ENCODE results near the gene PRSS56.

PRSS56 gene

DNA sequence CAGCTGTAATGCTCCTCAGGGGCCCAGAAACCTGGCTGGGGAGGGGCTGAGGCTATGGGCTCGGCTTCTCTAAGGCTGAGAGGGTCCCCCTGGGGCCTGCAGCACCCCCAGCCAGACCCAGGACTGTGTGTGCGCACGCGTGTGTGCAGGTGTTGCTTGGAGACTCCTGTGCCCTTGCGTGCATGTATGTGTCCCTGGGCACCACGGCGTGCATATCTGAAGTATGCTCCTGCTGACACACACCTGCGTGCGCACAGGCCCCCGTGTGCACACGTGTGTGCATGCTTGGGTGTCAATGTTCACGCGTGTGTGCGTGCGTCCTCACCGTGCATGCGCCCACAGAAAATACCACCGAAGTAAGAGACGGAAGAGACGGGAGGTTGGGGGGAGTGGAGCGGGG is 17.7 kb upstream of the PRSS56 start:
- DNase-seq (ENCODE audit: low read depth in 2 of 2), result no peak

- DNase-seq (ENCODE audit: low read depth in 2 of 2), result peak in 1 of 2 donors; percentile 25
Measured at GRCh38 chr2:232502911-232503808, 17.0 kb upstream of the PRSS56 start.

DNA sequence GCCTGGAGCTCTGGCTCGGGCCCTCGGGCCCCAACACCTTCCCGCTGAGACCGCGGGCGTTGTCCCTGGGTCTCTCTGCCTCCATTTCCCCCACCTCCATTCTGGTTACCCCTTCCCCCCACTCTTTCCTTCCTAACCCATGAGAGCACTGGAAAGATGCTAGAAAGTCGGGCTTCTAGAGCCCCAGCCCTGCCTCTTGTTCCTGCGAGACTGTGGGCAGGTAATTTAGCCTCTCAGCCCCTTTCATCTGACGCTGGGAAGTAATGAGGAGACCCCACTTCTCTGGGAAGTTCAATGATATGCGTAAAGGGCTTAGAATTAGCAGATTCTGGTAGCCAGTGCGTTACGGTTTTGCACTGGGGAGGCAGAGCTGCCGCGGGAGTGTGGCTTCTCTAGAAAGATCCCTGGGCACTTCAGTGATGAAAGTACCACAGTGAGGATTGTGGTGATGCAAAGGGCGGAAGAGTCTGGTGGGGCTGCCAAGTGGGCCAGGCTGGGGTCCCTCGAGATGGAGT is 16.3 kb upstream of the PRSS56 start:
- DNase-seq (ENCODE audit: low read depth in 2 of 2), result no peak

DNA sequence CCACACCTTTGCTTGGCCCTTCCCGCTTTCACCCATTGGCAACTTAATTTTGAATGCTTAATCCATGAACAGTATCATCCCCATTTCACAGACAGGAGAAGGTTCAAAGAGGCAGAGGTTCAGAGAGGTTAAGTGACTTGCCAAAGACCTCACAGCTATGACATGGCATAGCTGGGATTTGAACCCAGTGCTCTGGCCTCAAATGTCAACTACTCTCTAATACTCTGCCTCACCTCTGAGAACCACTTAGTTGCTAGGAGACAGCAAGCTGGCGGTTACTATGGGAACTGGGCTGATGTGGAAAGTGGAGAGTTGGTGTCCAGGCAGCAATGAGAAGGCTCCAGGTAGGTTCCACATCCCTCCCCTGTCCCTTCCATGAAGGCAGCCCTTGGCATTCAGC is 15.8 kb upstream of the PRSS56 start:
- no peak for DNase-seq (ENCODE audit: low read depth in 2 of 2)

GRCh38 chr2:232505856-232506255 is 14.3 kb upstream of the PRSS56 start:
- no peak for DNase-seq (ENCODE audit: low read depth in 2 of 2)

DNA sequence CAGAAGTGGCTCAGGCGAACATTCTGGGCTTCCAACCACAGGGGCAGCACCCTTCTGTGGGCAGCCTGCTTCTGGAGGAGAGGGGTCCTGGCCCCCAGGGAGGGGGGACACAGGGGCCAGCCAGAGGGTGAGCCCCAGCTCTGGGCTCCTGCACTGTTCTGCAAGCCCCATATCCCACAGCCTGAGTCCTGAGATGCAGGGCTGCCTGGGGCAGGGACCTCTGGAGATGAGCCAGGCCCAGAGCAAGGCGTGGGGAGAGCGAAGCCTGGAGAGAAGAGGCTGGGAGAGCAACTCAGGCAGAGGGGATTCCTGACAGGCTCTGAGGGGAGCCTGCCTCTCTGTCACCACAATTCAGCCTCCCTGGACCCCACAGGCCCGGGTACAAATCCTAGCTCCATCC is 13.5 kb upstream of the PRSS56 start:
- DNase-seq (ENCODE audit: low read depth in 2 of 2), result no peak

GRCh38 chr2:232508251-232508650 is 11.9 kb upstream of the PRSS56 start:
- no peak for DNase-seq (ENCODE audit: low read depth in 2 of 2)

DNA sequence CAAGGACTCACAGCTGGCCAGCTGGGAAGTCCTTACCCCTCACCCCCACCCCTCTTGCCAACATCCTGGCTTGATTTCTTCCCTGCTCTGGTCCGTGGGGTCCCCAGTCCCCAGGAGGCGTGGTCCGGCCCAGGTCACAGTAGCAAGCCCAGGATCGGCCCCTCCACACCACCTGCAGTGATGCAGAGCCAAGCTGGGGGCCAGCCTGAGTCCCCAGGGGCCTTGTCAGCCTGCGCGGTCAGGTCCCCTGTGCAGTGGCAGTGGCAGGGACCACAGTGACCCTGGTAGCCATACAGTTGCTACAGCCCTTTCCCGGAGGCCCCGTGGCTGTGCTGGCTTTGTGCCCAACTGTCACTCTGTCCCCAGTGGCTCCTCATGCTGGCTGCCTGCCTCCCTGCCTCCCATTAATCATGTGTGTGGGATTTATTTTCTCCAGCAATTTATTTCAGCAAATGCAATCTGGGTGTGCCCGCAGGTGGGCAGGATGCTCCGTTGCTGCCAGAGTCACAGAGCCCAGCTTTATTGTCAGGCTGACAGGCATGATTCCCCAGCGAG is 8.8 kb upstream of the PRSS56 start:
- DNase-seq (ENCODE audit: low read depth in 2 of 2), result no peak

DNA sequence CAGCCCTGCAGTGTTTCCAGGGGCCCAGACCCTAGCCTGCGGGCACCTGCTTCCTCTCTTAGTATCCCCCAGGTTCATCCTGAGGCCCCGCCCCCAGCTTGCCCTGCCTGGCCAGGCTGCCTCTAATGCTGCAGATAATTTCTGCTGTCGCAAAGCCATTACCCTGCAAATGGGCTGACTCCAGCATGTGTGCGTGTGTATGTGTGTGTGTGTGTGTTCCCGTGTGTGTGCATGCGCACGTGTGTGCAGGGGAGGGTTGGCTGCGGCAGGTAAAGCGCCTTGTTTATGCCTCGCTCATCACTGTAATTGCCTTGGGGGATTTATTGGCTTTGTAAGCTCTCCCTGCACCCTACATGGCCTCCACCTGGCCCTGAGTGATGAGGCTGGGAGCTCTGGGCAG is 7.6 kb upstream of the PRSS56 start:
- no peak for DNase-seq (ENCODE audit: low read depth in 2 of 2)

- DNase-seq (ENCODE audit: low read depth in 2 of 2), result no peak
Measured at GRCh38 chr2:232513353-232513752, 6.8 kb upstream of the PRSS56 start.

DNA sequence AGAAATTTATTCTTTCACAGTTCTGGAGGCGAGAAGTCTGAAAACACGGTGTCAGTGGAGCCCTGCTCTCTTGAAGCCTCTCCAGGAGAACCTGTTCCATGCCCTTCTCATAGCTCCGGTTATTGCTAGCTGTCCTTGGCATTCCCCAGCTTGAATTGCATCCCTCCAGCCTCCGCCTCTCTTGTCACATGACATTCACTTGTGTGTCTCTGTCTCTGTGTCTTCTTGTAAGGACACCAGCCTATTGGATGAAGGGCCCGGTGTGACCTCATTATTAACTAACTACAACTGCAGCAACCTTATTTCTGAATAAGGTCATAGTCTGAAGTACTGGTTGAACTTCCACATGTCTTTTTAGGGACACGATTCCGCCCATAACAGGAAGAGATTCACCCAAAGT is 4.5 kb upstream of the PRSS56 start:
- no peak for DNase-seq (ENCODE audit: low read depth in 2 of 2)

- DNase-seq (ENCODE audit: low read depth in 2 of 2), result no peak
Measured at GRCh38 chr2:232516551-232516950, 3.6 kb upstream of the PRSS56 start.

GRCh38 chr2:232518844-232519243 is 1.3 kb upstream of the PRSS56 start:
- no peak for DNase-seq (ENCODE audit: low read depth in 2 of 2)

DNA sequence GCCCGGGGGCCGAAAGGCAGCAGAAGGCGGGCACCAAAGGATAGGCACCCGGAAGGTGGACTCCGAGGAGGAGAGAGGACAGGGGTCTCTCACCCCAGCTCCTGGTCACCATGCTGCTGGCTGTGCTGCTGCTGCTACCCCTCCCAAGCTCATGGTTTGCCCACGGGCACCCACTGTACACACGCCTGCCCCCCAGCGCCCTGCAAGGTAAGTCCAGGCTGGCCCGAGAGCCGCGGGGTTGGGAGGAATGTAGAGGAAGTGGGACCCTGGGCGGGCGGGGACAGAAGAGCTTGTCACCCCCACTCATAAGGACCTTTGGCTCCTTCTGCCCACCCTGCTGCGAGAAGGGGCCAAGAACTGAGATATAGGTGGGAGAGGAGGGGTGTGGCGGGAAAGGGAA is 301 bp downstream of the PRSS56 start:
- no peak for DNase-seq (ENCODE audit: low read depth in 2 of 2)

- DNase-seq (ENCODE audit: low read depth in 2 of 2), result no peak
Measured at GRCh38 chr2:232521098-232521497, 910 bp downstream of the PRSS56 start.

DNA sequence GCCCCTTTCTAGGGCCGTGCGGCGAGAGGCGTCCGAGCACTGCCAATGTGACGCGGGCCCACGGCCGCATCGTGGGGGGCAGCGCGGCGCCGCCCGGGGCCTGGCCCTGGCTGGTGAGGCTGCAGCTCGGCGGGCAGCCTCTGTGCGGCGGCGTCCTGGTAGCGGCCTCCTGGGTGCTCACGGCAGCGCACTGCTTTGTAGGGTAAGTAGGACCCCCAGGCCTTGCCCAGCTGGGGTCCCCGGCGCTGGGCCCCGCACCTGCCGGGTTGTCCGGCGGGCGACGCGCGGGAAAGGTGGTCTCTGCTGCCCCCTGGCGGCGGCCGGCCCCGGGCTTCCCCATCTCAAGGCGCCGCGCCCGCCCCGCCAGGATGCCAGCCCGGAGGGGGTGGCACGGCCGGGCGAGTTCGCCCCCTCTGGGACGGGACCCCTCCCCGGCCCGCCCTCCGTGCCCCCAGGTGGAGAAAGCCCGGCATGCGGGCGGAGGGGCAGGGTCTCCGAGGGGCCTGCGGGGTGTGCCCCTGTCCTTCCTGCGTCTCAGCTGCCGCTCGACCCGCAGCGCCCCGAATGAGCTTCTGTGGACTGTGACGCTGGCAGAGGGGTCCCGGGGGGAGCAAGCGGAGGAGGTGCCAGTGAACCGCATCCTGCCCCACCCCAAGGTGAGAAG is 1.9 kb downstream of the PRSS56 start:
- peak; percentile 46 to 53 for DNase-seq (ENCODE audit: low read depth in 2 of 2)

GRCh38 chr2:232522623-232523401 is 2.6 kb downstream of the PRSS56 start:
- DNase-seq (ENCODE audit: low read depth in 2 of 2), result no peak

- no peak for DNase-seq (ENCODE audit: low read depth in 2 of 2)
Measured at GRCh38 chr2:232523402-232523681, 3.2 kb downstream of the PRSS56 start.

DNA sequence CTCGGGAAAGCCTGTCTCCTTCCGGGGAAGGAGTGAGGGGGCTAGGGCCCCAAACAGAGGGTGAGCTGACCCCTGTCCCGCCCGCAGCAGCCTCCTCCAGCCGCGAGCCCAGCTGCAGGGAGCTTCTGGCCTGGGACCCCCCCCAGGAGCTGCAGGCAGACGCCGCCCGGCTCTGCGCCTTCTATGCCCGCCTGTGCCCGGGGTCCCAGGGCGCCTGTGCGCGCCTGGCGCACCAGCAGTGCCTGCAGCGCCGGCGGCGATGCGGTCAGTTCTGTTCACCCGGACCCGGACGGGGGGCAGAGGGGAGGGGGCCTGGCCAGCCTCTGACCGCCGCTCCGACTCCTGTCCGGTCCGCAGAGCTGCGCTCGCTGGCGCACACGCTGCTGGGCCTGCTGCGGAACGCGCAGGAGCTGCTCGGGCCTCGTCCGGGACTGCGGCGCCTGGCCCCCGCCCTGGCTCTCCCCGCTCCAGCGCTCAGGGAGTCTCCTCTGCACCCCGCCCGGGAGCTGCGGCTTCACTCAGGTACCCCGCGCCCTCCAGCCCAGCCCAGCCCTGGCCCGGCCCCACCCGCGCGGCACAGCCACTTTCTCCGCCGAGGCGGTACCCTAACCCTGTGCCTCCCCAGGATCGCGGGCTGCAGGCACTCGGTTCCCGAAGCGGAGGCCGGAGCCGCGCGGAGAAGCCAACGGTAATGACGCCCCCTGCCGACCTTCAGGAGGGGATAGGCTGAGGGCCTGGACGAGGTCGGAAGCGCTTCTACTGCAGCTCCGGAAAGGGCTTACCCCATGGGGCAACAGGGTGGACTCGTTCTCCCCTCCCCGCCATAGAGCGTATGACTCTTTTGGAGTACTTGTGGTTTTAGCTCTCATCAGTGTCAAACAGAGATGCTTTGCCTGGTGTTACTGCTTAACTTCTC is 3.8 kb downstream of the PRSS56 start:
- peak; percentile 37 to 43 for DNase-seq (ENCODE audit: low read depth in 2 of 2)

DNA sequence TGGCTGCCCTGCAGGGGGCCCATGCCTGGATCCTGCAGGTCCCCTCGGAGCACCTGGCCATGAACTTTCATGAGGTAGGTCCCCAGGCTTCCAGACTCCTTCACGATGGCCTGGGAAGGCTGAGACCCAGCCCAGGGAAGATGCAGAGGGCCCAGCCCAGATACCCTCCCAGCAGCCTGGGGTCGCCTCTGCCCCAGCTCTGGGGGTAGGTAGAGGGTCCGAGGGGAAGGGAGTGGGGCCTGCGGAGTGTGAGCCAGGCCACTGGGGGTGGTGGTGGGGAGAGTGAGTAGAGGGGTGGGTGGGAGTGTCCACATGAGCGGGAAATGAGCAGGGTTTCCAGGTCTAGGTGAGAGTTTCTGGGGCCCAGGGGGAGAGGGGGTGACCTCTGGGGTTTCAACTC is 4.6 kb downstream of the PRSS56 start:
- no peak for DNase-seq (ENCODE audit: low read depth in 2 of 2)

GRCh38 chr2:232525199-232525598 is 5.0 kb downstream of the PRSS56 start:
- DNase-seq (ENCODE audit: low read depth in 2 of 2), result no peak

Data from stimulated activated CD8-positive, alpha-beta memory T cell treated with anti-CD3 and anti-CD28 coated beads, Interleukin-2, amount 100 ng/mL, for 48 hours (primary cell).